SK-N-SH (cell line): Measurements from ENCODE around the gene MARCHF10. TPM values are rescaled to one million over a fixed set of nuclear protein-coding genes. Genes with fewer than 3 reads are reported as not detected.

ENCODE experiments used
- CTCF ChIA-PET: fragments of 300-600, 350-600 bp; formaldehyde crosslinking; extraction: SDS; loops from one replicate; lab custom pipeline; 2021; lab: Yijun Ruan, JAX
- POLR2A ChIA-PET: fragments of 350-600 bp; sonication (Branson Sonifier 250); formaldehyde crosslinking; extraction: SDS; loops from one replicate; lab custom pipeline; 2020; ENCODE audit warnings: antibody characterized with exemption, inconsistent platforms; lab: Yijun Ruan, JAX
- DNase-seq: peaks from one replicate; pipeline ENCODE4 v3.0.0; 2012
- H2AFZ ChIP-seq: fragments of 200-600 bp; sonication (generic); 2 replicates; pipeline ENCODE4 v1.8.1; 2016; ENCODE audit warnings: antibody characterized with exemption, mild to moderate bottlenecking, low read depth
- H3F3A ChIP-seq: fragments of 200-600 bp; sonication (generic); replicated peaks from 2 replicates; pipeline ENCODE3; 2016; ENCODE audit warnings: antibody characterized with exemption, mild to moderate bottlenecking; ENCODE audit not compliant: insufficient read depth
- H3K27ac ChIP-seq, 2 experiments: fragments of 200-500 bp in 1 of 2; fragments of 200-600 bp in 1 of 2; sonication (Bioruptor generic) in 1 of 2; sonication (generic), shearing (Covaris generic) in 1 of 2; 2 replicates each; pipeline versions ENCODE4 v1.5.1 to v1.6.1; 2014 to 2016; ENCODE audit warnings: low read depth in 2 of 2, inconsistent platforms in 1 of 2, low read length in 1 of 2, mild to moderate bottlenecking in 1 of 2, mixed read lengths in 1 of 2
- H3K27me3 ChIP-seq: fragments of 200-600 bp; sonication (generic), shearing (Covaris generic); 2 replicates; pipeline ENCODE4 v1.6.1; 2016; ENCODE audit warnings: mixed run types; ENCODE audit not compliant: insufficient read depth
- H3K36me3 ChIP-seq, 2 experiments: fragments of 200-500 bp in 1 of 2; fragments of 200-600 bp in 1 of 2; sonication (Bioruptor generic) in 1 of 2; sonication (generic) in 1 of 2; replicated peaks in 1 of 2; 2 replicates each; pipeline versions ENCODE3 to v1.5.1; 2014 to 2016; ENCODE audit warnings: low read length in 1 of 2, mild to moderate bottlenecking in 1 of 2; ENCODE audit not compliant: insufficient read depth in 2 of 2, control insufficient read depth in 1 of 2
- H3K4me1 ChIP-seq, 2 experiments: fragments of 200-500 bp in 1 of 2; fragments of 200-600 bp in 1 of 2; sonication (Bioruptor generic) in 1 of 2; sonication (generic), shearing (Covaris generic) in 1 of 2; 2 replicates each; pipeline versions ENCODE4 v1.5.1 to v1.6.1; 2014 to 2016; ENCODE audit warnings: low read depth in 1 of 2, low read length in 1 of 2, mixed run types in 1 of 2; ENCODE audit not compliant: insufficient read depth in 2 of 2, control insufficient read depth in 1 of 2
- H3K4me2 ChIP-seq: fragments of 200-600 bp; sonication (generic), shearing (Covaris generic); 2 replicates; pipeline ENCODE4 v1.6.1; 2017; ENCODE audit warnings: mixed run types
- H3K4me3 ChIP-seq, 2 experiments: fragments of 200-500 bp in 1 of 2; fragments of 200-600 bp in 1 of 2; sonication (Bioruptor generic) in 1 of 2; sonication (generic), shearing (Covaris generic) in 1 of 2; 2 replicates each; pipeline versions ENCODE4 v1.5.1 to v1.8.1; 2014 to 2016; ENCODE audit warnings: low read depth in 2 of 2, inconsistent platforms in 1 of 2, low read length in 1 of 2, mild to moderate bottlenecking in 1 of 2, mixed read lengths in 1 of 2, moderate library complexity in 1 of 2
- H3K79me2 ChIP-seq: fragments of 200-600 bp; sonication (generic); 2 replicates; pipeline ENCODE4 v1.8.1; 2017; ENCODE audit warnings: mild to moderate bottlenecking; ENCODE audit not compliant: insufficient read depth
- H3K9ac ChIP-seq: fragments of 200-600 bp; sonication (generic); 2 replicates; pipeline ENCODE4 v1.6.1; 2017; ENCODE audit warnings: mixed run types
- H3K9me2 ChIP-seq: fragments of 200-600 bp; sonication (generic); 2 replicates; pipeline ENCODE4 v1.6.1; 2017; ENCODE audit warnings: mixed run types
- H3K9me3 ChIP-seq: fragments of 200-600 bp; sonication (generic); 2 replicates; pipeline ENCODE4 v1.6.1; 2017; ENCODE audit warnings: mixed run types, mild to moderate bottlenecking, moderate library complexity
- H4K20me1 ChIP-seq: fragments of 200-600 bp; sonication (generic); 2 replicates; pipeline ENCODE4 v1.6.1; 2017; ENCODE audit warnings: mild to moderate bottlenecking, mixed run types; ENCODE audit not compliant: insufficient read depth
- EP300 ChIP-seq, 2 experiments: IDR thresholded peaks; 2 replicates each; pipeline versions ENCODE4 v1.4.0 to v1.6.1; 2012; ENCODE audit warnings: borderline replicate concordance in 1 of 2, low read depth in 1 of 2, low read length in 1 of 2
- FOSL2 ChIP-seq: IDR thresholded peaks from 2 replicates; pipeline ENCODE4 v1.4.0; 2012; ENCODE audit warnings: low read depth, mild to moderate bottlenecking, moderate library complexity, borderline replicate concordance
- GABPA ChIP-seq: IDR thresholded peaks from 2 replicates; pipeline ENCODE4 v1.4.0; 2012; ENCODE audit warnings: low read depth, mild to moderate bottlenecking
- NFIC ChIP-seq: IDR thresholded peaks from 2 replicates; pipeline ENCODE4 v1.4.0; 2012; ENCODE audit warnings: borderline replicate concordance
- NRF1 ChIP-seq: IDR thresholded peaks from 2 replicates; pipeline ENCODE4 v1.6.1; 2012; ENCODE audit warnings: low read depth, mild to moderate bottlenecking, low read length
- POLR2AphosphoS5 ChIP-seq: IDR thresholded peaks from 2 replicates; pipeline ENCODE4 v1.6.1; 2012; ENCODE audit warnings: low read depth, low read length
- RAD21 ChIP-seq: IDR thresholded peaks from 2 replicates; pipeline ENCODE4 v1.6.1; 2012; ENCODE audit warnings: mild to moderate bottlenecking, low read length
- SMC3 ChIP-seq: IDR thresholded peaks from 2 replicates; pipeline ENCODE4 v1.6.1; 2012; ENCODE audit warnings: low read depth, low read length, improper control_type of control experiment
- TAF1 ChIP-seq: IDR thresholded peaks from 2 replicates; pipeline ENCODE4 v1.6.1; 2012; ENCODE audit warnings: low read depth, mild to moderate bottlenecking, low read length, moderate library complexity, borderline replicate concordance
- WGBS: methylation state at CpG from one replicate; pipeline ENCODE4 v1.1.6; 2017; ENCODE audit warnings: low lambda C conversion rate; 5-methylcytosine and 5-hydroxymethylcytosine counted together
- polyA plus RNA-seq, 3 experiments: library from polyadenylated mRNA; depleted of rRNA; stranded (reverse); fragments of >200 nt; gene quantifications; 2 replicates each; pipeline ENCODE4 v1.2.3, GENCODE V29; 2012
- TF ChIP-seq, protein P1 (sequence below): IDR thresholded peaks from 2 replicates; pipeline ENCODE4 v1.4.0; 2012; ENCODE audit warnings: low read depth, borderline replicate concordance
- TF ChIP-seq, protein P2 (sequence below): IDR thresholded peaks from 2 replicates; pipeline ENCODE4 v1.4.0; 2012; ENCODE audit warnings: low read depth, borderline replicate concordance
- TF ChIP-seq, protein P3 (sequence below): fragments of 200-600 bp; sonication (generic); IDR thresholded peaks from 2 replicates; pipeline ENCODE4 v1.6.1; 2017; ENCODE audit warnings: antibody characterized with exemption, mild to moderate bottlenecking, moderate library complexity
- TF ChIP-seq, protein P4 (sequence below): IDR thresholded peaks from 2 replicates; pipeline ENCODE4 v1.4.0; 2012; ENCODE audit warnings: low read depth
- TF ChIP-seq, protein P5 (sequence below): fragments of 150-350 bp; IDR thresholded peaks from 2 replicates; pipeline ENCODE4 v1.6.1; 2017; ENCODE audit warnings: antibody characterized with exemption, low read length, low read depth, borderline replicate concordance
- TF ChIP-seq, protein P6 (sequence below): IDR thresholded peaks from 2 replicates; pipeline ENCODE4; 2012
- TF ChIP-seq, protein P7 (sequence below): IDR thresholded peaks from 2 replicates; pipeline ENCODE4 v1.6.1; 2012; ENCODE audit warnings: mild to moderate bottlenecking, low read depth, low read length, moderate library complexity

MARCHF10 gene
- polyA plus RNA-seq, 1 of the 3 experiments (the other 2 are of a cell fraction) = 0.16 TPM

DNA sequence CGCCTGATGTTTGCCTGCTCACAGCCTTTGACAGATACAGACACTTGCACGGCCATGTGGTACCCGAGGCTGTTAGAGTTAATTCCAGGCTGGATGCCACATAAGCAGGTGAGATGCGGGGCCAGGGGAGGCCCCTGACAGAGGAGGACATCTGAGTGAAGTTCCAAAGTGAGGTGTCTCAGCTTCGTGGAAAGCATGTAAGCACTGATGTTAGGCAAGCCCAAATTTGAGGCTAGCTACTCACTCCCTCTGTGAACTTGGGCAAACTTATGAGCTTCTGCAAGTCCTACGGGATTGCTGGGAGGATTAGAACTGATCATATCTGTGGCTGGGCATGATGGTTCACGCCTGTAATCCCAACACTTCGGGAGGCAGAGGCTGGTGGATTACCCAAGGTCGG lies 39.3 kb upstream of the MARCHF10 start:
- no peak for DNase-seq
- Histone ChIP-seq H3K4me1 (no peaks in the 10 kb centered on the region), H3K4me3 (no peak overlapping the region), H3F3A (no peaks in the 10 kb centered on the region), H3K27ac (no peak overlapping the region), H3K9me2 (no peaks in the 10 kb centered on the region), H2AFZ (no peak overlapping the region), H3K36me3 (no peaks in the 10 kb centered on the region), H3K79me2 (no peaks in the 10 kb centered on the region), H3K9ac (no peak overlapping the region), H3K27me3 (no peaks in the 10 kb centered on the region), H3K4me2 (no peak overlapping the region), H4K20me1 (no peaks in the 10 kb centered on the region), H3K9me3 (no peaks in the 10 kb centered on the region)
- ChIA-PET POLR2A (no interaction called here), CTCF (interaction anchor here (1.0 kb wide), 1 partner anchor 9 kb away, joined by 3 read pairs; no protein-coding TSS in a partner anchor)
- TF ChIP-seq, protein P1, sequence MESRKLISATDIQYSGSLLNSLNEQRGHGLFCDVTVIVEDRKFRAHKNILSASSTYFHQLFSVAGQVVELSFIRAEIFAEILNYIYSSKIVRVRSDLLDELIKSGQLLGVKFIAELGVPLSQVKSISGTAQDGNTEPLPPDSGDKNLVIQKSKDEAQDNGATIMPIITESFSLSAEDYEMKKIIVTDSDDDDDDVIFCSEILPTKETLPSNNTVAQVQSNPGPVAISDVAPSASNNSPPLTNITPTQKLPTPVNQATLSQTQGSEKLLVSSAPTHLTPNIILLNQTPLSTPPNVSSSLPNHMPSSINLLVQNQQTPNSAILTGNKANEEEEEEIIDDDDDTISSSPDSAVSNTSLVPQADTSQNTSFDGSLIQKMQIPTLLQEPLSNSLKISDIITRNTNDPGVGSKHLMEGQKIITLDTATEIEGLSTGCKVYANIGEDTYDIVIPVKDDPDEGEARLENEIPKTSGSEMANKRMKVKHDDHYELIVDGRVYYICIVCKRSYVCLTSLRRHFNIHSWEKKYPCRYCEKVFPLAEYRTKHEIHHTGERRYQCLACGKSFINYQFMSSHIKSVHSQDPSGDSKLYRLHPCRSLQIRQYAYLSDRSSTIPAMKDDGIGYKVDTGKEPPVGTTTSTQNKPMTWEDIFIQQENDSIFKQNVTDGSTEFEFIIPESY = no peak
- no peak for TF ChIP-seq GABPA
- TF ChIP-seq, protein P2, sequence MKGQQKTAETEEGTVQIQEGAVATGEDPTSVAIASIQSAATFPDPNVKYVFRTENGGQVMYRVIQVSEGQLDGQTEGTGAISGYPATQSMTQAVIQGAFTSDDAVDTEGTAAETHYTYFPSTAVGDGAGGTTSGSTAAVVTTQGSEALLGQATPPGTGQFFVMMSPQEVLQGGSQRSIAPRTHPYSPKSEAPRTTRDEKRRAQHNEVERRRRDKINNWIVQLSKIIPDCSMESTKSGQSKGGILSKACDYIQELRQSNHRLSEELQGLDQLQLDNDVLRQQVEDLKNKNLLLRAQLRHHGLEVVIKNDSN = no peak
- TF ChIP-seq EP300 (IDR thresholded peaks at IDR 0.05; ENCODE audit: borderline replicate concordance in 1 of 2, low read depth in 1 of 2, low read length in 1 of 2) = no peak
- no peak for TF ChIP-seq FOSL2
- TF ChIP-seq, protein P3, sequence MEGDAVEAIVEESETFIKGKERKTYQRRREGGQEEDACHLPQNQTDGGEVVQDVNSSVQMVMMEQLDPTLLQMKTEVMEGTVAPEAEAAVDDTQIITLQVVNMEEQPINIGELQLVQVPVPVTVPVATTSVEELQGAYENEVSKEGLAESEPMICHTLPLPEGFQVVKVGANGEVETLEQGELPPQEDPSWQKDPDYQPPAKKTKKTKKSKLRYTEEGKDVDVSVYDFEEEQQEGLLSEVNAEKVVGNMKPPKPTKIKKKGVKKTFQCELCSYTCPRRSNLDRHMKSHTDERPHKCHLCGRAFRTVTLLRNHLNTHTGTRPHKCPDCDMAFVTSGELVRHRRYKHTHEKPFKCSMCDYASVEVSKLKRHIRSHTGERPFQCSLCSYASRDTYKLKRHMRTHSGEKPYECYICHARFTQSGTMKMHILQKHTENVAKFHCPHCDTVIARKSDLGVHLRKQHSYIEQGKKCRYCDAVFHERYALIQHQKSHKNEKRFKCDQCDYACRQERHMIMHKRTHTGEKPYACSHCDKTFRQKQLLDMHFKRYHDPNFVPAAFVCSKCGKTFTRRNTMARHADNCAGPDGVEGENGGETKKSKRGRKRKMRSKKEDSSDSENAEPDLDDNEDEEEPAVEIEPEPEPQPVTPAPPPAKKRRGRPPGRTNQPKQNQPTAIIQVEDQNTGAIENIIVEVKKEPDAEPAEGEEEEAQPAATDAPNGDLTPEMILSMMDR = no peak
- TF ChIP-seq, protein P4, sequence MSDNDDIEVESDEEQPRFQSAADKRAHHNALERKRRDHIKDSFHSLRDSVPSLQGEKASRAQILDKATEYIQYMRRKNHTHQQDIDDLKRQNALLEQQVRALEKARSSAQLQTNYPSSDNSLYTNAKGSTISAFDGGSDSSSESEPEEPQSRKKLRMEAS = no peak
- TF ChIP-seq, protein P5, sequence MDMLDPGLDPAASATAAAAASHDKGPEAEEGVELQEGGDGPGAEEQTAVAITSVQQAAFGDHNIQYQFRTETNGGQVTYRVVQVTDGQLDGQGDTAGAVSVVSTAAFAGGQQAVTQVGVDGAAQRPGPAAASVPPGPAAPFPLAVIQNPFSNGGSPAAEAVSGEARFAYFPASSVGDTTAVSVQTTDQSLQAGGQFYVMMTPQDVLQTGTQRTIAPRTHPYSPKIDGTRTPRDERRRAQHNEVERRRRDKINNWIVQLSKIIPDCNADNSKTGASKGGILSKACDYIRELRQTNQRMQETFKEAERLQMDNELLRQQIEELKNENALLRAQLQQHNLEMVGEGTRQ = no peak
- 80% methylated on average over 9 of the region's 9 CpGs for WGBS

DNA sequence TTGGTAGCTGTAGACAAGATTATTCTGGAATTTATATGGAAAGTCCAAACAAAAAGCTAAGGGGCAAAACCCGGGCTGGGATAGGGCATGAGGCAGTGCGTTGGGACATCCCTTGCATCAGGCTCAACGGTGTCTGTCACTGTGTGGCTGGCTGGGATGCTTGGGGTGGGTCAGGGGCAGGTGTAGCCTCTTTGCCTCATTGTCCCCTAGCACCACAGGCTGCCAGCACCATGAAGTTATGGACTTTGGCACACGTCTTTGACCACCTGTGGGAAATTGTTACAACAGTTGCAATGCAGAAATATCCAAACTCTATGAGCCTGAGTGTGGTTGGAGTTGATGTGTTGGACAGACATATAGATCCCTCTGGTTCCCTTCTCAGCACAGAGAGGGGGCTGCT lies 32.8 kb upstream of the MARCHF10 start:
- WGBS = 81% methylated on average over 4 of the region's 4 CpGs
- H2AFZ ChIP-seq = no peak overlapping the region
- no peak overlapping the region for H3K4me3 ChIP-seq
- no peaks in the 10 kb centered on the region for H3K79me2 ChIP-seq
- H3K9me3 ChIP-seq = no peaks in the 10 kb centered on the region
- no peak overlapping the region for H3K27ac ChIP-seq
- no peak for DNase-seq
- no peak overlapping the region for H3K4me2 ChIP-seq
- no peaks in the 10 kb centered on the region for H3F3A ChIP-seq
- H3K9me2 ChIP-seq = no peaks in the 10 kb centered on the region
- H3K4me1 ChIP-seq = no peaks in the 10 kb centered on the region
- no peaks in the 10 kb centered on the region for H4K20me1 ChIP-seq
- H3K36me3 ChIP-seq = peaks cover 0 to 6% of the 10 kb centered on the region in 2 experiments
- no peak overlapping the region for H3K9ac ChIP-seq
- ChIA-PET POLR2A (no interaction called here), CTCF (interaction anchor here (1.1 kb wide), 1 partner anchor 11 kb away, joined by 3 read pairs; no protein-coding TSS in a partner anchor)
- H3K27me3 ChIP-seq = no peaks in the 10 kb centered on the region
- TF ChIP-seq, protein P6, sequence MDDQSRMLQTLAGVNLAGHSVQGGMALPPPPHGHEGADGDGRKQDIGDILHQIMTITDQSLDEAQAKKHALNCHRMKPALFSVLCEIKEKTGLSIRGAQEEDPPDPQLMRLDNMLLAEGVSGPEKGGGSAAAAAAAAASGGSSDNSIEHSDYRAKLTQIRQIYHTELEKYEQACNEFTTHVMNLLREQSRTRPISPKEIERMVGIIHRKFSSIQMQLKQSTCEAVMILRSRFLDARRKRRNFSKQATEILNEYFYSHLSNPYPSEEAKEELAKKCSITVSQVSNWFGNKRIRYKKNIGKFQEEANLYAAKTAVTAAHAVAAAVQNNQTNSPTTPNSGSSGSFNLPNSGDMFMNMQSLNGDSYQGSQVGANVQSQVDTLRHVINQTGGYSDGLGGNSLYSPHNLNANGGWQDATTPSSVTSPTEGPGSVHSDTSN = no peak
- TF ChIP-seq, protein P7, sequence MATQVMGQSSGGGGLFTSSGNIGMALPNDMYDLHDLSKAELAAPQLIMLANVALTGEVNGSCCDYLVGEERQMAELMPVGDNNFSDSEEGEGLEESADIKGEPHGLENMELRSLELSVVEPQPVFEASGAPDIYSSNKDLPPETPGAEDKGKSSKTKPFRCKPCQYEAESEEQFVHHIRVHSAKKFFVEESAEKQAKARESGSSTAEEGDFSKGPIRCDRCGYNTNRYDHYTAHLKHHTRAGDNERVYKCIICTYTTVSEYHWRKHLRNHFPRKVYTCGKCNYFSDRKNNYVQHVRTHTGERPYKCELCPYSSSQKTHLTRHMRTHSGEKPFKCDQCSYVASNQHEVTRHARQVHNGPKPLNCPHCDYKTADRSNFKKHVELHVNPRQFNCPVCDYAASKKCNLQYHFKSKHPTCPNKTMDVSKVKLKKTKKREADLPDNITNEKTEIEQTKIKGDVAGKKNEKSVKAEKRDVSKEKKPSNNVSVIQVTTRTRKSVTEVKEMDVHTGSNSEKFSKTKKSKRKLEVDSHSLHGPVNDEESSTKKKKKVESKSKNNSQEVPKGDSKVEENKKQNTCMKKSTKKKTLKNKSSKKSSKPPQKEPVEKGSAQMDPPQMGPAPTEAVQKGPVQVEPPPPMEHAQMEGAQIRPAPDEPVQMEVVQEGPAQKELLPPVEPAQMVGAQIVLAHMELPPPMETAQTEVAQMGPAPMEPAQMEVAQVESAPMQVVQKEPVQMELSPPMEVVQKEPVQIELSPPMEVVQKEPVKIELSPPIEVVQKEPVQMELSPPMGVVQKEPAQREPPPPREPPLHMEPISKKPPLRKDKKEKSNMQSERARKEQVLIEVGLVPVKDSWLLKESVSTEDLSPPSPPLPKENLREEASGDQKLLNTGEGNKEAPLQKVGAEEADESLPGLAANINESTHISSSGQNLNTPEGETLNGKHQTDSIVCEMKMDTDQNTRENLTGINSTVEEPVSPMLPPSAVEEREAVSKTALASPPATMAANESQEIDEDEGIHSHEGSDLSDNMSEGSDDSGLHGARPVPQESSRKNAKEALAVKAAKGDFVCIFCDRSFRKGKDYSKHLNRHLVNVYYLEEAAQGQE = no peak
- TF ChIP-seq TAF1 (no peak), SMC3 (no peak), RAD21 (no peak), POLR2AphosphoS5 (no peak), NFIC (no peak), NRF1 (no peak)
- TF ChIP-seq, protein P4 = no peak
